GM10248 (cell line): ENCODE measurements around the gene GHR.

Source experiments
- CTCF ChIA-PET: fragments of 300-600 bp; sonication (Branson Sonifier 250); formaldehyde crosslinking; extraction: SDS; loops from one replicate; lab custom pipeline; 2021; ENCODE audit warnings: antibody characterized with exemption; lab: Yijun Ruan, JAX
- POLR2A ChIA-PET: fragments of 350-650 bp; sonication (Branson Sonifier 250); formaldehyde crosslinking; extraction: SDS; loops from one replicate; lab custom pipeline; 2020; ENCODE audit warnings: antibody characterized with exemption; lab: Yijun Ruan, JAX
- DNase-seq: peaks from one replicate; pipeline ENCODE4 v3.0.0; 2012; ENCODE audit errors: extremely low spot score
- TF ChIP-seq, protein P1 (sequence below): IDR thresholded peaks from 2 replicates; pipeline ENCODE4 v1.5.1; 2012; ENCODE audit warnings: mild to moderate bottlenecking, low read depth; ENCODE audit errors: extremely low read depth, missing control alignments, control extremely low read depth

The GHR gene

DNA sequence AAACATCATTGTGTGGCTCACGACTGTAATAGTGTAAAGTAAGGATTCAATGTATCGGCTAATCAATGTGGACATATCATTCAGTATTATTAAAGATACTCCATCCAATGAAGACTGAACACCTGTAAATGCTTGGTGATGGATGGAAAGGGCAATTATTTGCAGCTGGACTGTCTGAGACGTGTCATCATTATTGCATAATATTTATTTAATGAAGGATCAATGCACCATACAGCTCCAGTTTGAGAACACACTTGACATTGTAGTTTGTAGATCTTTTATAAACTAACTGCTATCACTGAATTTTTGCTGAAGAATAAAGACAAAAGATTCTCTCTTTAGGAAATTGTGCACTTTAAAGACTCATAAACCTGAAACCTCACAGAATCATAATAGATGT lies 215.7 kb downstream of the GHR start:
- TF ChIP-seq, protein P1, sequence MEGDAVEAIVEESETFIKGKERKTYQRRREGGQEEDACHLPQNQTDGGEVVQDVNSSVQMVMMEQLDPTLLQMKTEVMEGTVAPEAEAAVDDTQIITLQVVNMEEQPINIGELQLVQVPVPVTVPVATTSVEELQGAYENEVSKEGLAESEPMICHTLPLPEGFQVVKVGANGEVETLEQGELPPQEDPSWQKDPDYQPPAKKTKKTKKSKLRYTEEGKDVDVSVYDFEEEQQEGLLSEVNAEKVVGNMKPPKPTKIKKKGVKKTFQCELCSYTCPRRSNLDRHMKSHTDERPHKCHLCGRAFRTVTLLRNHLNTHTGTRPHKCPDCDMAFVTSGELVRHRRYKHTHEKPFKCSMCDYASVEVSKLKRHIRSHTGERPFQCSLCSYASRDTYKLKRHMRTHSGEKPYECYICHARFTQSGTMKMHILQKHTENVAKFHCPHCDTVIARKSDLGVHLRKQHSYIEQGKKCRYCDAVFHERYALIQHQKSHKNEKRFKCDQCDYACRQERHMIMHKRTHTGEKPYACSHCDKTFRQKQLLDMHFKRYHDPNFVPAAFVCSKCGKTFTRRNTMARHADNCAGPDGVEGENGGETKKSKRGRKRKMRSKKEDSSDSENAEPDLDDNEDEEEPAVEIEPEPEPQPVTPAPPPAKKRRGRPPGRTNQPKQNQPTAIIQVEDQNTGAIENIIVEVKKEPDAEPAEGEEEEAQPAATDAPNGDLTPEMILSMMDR = no peak
- CTCF ChIA-PET = no interaction called here
- POLR2A ChIA-PET = no interaction called here
- no peak for DNase-seq

DNA sequence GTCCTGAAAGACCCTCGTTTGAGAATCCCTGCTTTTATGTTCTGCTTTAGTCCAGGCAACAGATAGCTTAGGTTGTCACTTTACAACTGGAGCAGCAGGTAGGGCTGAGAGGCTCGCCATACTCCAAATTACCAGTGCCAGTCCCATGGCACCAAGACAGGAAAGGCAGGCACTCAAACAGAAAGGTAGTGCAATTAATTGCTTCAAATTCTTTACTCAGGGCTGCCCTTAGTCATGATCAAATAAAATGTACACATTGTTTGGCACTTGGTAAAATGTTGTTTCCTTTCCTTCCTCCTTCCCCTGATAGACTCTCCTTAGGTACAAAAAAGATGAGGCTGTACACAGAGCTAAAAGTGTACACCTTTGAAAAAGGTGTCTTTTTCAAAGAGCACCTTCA lies 217.6 kb downstream of the GHR start:
- CTCF ChIA-PET = interaction anchor here (1.4 to 1.5 kb wide), 3 partner anchors 8 to 17 kb away, joined by 3 to 7 read pairs (median 7); no protein-coding TSS in a partner anchor
- POLR2A ChIA-PET = no interaction called here
- TF ChIP-seq, protein P1 = no peak
- no peak for DNase-seq

DNA sequence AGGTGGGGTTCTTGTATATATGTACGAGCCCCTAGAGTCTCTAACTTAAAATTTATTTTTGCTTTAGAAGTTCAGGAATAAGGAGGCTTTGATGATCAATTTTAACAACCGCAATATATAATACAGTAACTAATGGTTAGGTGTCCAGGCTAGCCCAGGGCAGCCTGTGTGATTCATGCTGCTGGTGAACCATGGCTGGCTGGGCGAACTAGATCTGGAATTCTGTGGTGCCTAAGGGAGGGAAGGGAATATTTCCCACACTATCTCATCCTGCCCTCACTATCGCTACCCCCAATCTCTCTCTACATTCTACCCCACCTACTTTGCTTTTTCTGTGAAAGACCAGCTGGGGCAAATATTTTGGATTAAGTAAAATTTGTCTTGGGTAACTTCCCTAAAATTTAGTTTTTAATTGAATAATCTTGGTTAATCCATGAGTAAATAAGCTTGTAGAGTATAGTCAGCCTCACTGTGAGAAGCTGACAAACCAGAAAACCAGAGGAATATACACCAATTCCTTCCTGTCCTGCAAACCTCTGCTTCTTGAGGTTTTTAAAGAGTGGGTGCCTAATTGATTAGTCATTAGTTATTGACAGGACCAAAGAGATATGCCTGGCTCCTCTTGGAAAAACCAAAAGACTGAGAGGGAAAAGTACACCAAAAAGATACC lies 218.2 kb downstream of the GHR start:
- no peak for DNase-seq
- TF ChIP-seq, protein P1 = no peak
- CTCF ChIA-PET = interaction anchor here (1.4 to 1.5 kb wide), 2 partner anchors 10 to 17 kb away, joined by 7 read pairs; no protein-coding TSS in a partner anchor
- POLR2A ChIA-PET = no interaction called here

DNA sequence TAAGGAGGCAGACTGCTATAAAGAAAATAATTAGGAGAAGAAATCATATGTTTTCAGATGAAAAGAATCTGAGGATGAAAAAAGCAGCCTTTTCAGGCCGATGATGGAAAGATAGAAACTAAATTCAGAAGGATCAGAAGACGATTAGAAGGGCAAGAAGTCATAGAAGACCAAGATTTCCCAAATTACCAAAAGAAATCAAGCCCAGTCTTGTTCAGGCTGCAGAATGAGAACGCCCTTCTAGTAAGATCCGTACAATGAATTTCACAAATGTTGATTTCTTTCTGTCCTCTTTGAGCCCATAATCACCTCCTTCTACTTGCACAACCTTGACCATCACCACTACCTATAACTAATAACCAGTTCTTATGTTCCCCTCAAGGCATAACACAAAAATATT lies 218.8 kb downstream of the GHR start:
- TF ChIP-seq, protein P1 = no peak
- ChIA-PET POLR2A (no interaction called here), CTCF (interaction anchor here (1.4 to 1.5 kb wide), 2 partner anchors 11 to 16 kb away, joined by 7 read pairs; no protein-coding TSS in a partner anchor)
- DNase-seq = no peak

DNA sequence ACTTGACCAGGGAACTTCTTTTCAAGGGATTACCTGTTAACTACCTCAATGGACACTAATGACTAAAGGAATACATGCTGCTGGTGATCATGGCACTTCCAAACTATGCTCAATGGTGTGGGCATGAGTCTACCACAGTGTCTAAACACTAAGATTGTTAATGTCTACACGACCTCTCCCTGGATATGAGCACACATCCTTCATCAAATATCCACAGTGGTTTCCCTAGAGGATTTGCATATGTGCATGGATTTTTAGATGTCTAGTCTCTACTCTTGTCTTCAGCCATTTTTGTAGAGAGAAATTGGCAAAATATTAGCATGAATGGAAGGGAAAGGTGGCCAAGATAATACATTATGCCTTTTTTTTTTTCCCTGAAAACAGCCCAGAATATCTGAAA lies 220.1 kb downstream of the GHR start:
- ChIA-PET CTCF (no interaction called here), POLR2A (no interaction called here)
- DNase-seq = no peak
- TF ChIP-seq, protein P1 = no peak

DNA sequence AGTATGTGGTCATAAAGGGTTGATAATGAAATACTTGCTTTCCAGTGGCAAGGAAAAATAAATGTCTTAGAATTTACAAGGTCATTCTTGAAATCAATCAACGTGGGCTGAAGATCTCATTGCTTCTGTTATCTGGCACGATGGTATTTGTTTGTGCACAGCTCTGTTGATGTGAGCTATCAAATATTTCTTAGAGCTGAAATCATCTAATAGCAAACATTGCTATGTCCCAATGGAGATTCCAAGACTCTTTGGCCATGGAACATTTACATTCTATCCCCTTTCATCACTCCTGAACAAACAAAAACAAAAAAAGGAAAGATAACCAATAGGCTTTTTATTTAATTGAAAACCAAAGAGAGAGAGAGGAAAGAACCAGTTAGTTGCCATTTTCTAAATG lies 221.9 kb downstream of the GHR start:
- TF ChIP-seq, protein P1 = no peak
- no peak for DNase-seq
- POLR2A ChIA-PET = no interaction called here
- CTCF ChIA-PET = interaction anchor here (1.2 kb wide), 1 partner anchor 13 kb away, joined by 3 read pairs; no protein-coding TSS in a partner anchor
